ENCODE data around the gene CCDC124.

CCDC124 gene

DNA sequence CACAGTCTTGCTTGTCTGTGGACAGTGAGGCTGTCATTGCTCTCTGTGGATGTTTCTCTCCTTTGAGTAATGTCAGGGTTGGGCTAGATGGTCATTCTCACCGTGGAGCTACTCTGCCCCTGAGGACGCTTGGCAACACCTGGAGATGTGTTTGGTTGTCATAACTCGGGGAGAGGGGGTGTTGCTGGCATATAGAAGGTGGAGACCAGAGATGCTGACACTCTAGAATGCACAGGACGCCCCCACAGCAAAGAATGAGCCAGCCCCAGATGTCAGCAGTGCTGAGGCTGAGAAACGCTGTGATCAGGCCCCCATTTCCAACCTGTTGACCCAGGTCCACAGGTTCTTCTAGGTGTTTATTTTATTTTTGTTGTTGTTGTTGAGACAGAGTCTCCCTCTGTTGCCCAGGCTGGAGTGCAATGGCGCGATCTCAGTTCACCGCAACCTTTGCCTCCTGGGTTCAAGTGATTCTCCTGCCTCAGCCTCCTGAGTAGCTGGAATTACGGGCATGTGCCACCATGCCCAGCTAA, 4.6 kb downstream of the CCDC124 start:
- no peak for DNase-seq

DNA sequence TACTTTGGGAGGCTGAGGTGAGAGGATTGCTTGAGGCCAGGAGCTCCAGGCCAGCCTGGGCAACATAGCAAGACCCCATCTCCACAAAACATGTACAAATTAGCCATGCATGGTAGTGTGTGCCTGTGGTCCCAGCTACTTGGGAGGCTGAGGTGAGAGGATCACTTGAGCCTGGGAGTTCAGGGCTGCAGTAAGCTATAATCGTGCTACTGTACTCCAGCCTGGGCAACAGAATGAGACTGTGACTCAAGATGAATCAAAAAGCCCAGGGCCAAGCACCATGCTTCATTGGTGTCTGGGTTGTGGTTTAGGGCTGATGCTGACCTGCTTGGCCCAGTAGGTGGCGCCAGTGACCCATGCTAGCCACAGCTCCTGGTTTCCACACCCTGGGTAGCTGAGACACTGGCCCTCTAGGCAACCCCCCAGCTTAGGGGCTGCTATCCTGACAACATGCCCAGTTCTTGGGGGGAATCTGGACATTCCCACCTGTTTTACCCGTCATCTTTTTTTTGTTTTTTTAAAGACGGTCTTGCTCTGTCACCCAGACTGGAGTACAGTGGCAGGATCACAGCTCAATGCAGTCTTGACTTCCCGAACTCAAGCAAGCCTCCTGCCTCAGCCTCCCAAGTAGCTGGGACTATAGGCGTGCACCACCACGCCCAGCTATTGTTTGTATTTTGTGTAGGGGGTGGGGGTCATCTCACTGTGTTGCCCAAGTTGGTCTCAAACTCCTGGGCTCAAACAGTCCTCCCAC, 5.5 kb downstream of the CCDC124 start:
- DNase-seq, result peak; percentile 42

DNA sequence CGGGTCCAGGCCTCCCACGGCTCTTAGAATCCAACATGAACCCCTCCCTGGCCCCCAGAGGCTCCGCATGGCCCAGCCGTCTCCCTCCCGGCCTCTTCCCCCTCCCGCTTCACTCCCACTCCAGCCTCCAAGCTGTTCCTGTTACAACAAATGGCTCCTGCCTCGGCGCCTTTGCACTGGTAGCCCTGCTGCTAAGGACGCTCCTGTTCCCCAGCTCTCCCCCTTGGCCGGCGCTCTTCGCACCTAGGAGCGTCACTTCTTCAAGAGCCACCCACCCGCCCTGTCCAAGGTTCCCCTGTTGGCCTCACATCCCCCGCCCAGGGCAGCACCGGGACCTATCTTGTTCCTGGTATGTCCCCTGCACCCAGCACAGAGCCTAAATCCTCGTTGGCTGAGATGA, 9.4 kb downstream of the CCDC124 start:
- DNase-seq, result no peak

GRCh38 chr19:17942582-17943273, 9.9 kb downstream of the CCDC124 start:
- peak; percentile 61 for DNase-seq

- peak; percentile 82 for DNase-seq
Observed at GRCh38 chr19:17943274-17944221, 10.7 kb downstream of the CCDC124 start.

GRCh38 chr19:17944301-17944700, 11.5 kb downstream of the CCDC124 start:
- DNase-seq, result no peak

DNA sequence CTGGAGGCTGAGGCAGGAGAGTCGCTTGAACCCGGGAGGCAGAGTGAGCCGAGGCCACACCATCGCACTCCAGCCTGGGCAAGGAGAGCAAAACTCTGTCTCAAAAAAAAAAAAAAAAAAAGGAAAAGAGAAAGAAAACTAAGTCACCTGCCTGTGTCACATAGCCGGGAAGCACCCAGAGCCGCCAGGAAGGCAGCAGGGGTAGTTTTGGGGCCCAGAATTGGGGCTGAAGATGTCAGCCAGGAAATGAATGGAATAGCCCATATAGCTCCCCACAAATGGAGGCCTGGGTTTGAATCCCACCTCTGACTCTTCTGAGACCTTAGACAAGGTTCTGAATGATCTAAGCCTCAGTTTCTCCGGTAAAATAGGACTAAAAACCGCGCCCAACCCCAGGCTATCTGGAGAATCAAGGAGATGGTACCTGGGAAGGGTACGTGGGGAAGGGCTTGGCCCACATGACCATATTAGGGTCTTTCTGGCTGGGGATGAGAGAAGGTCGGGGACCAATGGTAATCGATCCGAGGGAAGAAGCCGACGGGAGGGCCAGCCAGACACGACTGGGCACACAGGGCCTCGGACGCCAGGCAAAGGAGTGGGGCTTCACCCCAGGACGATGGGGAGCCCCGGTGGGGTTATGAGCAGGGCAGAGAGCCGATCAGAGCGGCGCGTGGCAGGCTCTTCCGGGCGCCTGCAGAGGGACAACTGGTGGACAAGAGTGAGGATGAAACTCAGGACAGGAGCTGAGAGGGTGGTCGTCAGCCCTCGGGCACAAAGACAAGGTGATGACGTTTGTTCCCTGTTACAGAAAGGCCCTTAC, 14.4 kb downstream of the CCDC124 start:
- DNase-seq, result no peak

- DNase-seq, result peak; percentile 99
Observed at GRCh38 chr19:17947815-17948513, 15.1 kb downstream of the CCDC124 start.

DNA sequence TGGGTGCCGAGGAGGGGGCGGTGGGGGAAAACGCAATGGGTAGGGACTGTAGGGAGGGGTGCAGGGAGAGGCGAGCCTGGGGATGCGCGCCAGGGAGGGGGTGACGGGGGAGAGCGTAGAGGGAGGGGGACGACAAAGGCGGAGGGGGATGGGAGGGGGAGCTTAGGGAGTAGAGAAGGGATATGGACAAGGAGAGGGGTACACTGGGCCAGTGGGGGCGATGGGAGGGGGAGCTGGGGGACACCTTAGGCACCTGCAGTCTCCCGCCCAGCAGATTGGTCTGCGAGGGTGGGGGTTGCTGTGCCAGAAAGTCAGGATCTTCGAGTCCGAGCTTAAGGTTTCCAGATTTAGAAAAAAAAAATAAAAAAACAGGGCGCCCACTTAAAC, 15.7 kb downstream of the CCDC124 start:
- DNase-seq, result peak; percentile 99

DNA sequence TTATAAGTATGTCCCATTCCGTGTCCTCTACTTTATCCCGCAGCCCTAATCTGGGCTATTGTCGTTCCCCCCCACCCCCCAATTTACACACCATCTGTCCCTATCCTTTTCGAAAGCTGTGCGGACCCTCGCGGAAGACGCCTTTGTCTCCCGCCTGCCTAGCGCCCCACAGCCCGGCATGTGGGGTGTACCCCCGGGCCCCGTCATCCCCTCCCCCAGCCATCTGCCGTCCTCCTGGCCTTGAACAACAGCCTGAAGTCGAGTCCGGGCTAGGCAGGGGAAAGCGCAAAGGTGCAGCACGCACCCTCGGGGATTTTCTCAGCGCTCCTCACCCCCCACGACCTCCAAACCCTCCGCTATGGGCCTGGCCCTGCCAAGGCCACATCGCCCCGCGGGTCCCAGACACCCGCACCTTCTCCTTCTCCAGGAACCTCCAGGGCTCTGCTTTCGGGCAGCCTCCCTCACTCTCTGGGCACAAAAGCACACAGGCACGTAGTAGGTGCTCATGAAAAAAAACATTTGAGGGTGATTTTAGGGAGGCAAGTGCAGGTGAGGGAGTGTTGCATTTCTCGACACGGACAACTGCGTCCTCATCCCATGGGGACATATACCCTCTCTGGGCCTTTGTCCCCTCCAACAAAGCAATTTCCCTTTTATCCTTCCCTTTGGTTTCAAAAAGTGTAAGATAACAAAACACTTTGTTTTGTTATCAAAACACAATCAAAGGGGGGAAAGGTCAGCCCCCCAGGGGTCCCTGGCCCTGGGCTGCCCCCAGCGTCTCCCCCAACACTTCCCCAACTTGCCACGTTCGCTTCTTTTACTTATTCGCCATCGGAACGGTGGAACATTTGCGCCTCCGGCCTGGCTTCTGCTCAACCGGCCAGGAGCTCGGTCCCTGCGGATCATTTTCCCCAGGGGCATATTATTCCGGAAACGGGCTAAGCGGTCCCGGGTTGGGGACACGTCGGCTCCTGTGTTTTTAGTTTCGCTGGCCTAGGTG, 16.4 kb downstream of the CCDC124 start:
- DNase-seq, result peak; percentile 82

- peak; percentile 68 for DNase-seq
Observed at GRCh38 chr19:17949956-17950309, 17.1 kb downstream of the CCDC124 start.

DNA sequence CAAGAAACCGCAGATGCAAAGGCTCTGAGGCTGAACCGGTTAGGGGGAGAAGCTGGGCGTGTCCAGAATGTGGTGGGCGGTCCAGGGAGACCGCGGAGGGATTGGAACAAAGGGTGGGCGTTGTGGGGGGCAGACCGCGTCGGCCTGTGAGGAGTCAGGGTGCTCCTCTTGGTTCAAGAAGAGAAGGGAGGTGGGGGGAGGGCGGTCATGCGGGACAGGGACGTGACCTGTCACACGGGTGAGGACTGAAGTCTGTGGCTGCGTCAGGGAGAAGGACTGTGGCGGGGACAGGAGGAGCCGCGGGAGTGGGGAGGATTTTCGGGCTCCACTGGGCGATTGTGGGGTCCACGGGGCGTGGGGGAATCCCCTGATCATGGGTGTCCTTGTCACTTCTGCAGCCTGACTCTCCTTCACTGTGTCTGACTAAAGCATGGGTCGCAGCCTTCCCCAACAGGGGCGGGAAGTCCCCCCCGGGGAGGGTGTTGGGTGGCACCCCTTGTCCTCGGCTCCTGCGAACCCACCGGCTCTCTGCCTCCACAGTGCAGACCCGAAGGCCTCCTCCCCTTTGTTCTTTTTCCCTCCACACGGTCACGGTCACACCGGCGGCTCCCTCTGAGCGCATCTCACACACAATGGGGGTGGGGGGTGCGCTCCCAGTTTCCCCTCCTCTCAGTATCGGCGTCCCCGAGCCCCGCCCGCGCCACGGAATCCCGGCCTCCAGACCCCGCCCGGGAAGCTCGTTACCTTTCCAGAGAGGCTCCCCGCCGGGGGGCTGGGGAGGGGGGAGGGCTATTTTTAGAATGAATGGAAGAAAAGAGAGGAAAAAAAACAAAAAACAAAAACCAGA, 17.7 kb downstream of the CCDC124 start:
- DNase-seq, result peak; percentile 75

DNA sequence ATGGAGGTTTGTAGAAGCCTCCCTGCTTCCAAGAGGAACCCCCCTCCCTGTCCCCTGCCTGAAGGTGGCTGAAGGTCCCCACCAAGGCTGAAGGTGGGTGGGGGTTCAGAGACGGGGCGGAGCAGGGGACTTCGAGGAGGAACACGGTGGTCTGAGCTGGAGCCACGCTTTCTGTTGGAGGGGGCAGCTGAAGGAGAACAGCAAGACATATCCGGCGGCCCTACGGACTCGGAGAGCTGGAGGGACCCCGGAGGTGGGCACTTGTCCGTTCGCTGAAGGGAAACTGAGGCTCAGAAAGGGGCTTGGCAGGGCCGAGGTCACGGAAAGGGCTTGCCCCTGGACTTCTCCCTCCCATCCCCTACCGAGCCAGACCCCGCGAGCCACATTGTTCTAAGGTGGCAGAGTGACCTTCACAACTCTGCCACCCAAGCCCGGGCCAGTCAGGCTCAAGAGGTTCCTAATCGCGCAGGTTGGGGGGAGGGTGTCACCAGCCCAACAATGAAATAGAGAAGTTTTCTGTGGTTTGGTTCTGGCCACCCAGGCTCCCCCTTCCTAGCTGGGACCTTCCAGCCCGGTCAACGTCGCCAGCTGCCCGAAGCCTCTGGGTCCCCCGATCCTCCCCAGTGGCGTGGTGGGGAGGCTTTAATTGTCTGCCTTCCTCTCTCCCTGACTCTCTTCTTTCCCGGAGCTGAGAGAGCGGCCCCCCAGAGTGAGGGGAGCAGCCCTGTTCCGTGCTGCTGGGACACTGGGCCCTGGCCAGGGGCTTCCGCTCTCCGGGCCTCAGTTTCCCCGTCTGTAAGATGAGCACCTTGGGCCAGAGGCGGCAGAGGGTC, 18.6 kb downstream of the CCDC124 start:
- no peak for DNase-seq

DNA sequence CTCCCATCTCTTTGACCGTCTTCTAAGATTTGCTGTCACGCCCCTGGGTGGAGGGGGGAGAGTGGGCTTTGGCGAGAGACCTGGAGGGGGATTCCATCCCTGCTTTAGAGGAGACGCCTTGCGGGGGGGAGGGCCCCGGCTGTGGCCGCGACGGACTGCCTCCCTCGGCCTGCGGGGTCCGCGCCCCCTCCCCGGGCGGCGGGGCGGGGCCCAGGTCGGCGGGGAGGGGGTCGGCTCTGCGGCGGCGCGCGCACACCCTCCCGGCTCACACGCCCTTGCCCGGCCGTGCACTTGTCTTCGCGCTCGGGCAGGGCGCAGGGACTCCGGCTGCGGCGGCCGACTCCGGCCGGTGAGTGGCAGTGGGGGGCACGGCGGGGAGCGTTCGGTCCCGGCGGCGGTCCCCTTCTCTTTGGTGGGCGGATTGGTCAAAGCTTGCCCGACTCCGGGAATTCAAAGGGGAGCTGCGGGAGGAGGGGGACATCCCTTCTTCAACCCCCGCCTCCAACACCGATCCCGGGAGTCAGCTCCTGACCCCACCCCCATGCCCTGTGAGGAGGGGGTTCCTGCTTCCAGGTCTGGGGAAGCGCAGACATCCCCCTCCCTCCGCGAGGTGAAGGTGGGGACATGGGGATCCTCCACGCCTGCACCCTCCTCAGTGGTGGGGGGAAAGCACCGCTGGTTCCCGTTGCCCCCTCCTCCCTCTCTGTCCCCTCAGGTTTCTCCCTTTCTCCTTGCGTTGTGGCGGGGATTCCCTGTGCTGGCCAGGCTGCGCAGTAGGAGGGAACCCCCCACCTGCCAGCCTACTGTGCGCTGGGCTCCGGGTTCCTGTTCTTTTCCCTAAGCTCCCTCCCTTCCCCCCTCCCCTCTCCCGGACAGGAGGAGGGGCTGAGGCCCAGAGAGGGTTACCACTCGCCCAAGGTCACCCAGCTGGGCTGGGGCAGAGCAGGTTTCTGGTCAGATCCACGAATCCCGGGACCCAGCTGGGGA, 19.5 kb downstream of the CCDC124 start:
- no peak for DNase-seq

DNA sequence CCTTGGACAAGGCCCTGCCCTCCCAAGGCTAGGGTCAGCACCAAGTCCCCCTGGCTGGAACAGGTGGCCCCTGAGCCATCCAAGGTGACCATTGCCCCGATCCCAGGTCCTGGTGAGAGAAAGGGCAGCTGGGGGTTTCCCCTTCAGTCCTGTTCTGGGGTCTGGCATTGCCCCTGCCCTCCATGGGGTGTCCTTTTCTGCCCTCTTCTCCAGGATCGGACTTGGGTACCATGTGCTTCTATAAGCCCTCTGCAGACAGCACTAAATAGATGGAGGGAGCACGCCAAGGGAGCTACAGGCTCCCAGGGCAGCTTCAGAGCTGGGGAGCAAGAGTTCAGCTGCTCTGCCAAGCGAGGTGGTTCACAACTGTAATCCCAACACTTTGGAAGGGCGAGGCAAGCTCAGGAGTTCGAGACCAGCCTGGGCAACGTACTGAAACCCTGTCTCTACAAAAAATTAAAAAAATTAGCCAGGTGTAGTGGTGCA, 20.5 kb downstream of the CCDC124 start:
- no peak for DNase-seq

DNA sequence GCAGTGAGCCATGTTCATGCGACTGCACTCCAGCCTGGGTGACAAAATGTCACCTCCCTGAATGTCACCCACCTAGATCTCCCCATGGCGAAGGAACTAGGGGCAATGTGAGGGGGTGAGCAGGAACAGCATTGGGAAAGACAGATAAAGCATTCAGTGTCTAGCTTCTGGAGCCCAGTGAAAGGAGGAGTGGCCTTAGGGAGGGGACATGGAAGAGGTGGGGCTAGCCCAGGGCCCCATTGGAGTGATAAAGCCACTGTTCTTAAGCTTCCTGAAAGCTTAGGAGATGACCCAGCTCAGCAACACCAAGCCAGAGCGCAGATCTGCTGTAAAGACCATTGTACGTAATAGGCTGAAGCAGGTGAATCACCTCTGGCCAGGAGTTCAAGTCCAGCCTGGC, 21.1 kb downstream of the CCDC124 start:
- DNase-seq, result no peak

DNA sequence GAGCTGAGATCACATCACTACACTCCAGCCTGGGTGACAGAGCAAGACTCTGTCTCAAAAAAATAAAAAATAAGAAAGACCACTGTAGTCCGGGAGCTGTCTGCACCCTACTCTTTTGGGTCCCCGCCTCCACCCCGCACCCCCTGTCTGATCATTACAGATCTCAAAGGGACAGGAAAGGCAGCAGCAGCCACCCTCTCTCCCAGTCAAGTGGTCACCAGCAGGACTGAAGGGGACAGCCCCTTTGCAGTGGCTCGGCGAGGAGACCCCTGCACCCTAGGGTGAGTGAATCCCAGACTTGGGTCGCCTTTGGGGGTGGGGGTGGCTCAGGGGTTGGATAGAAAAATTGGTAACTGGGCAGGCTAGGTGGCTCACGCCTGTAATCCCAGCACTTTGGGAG, 21.6 kb downstream of the CCDC124 start:
- no peak for DNase-seq

All from NCI-H2171 (cell line).